ENCODE results near the gene ATP4A.

DNA sequence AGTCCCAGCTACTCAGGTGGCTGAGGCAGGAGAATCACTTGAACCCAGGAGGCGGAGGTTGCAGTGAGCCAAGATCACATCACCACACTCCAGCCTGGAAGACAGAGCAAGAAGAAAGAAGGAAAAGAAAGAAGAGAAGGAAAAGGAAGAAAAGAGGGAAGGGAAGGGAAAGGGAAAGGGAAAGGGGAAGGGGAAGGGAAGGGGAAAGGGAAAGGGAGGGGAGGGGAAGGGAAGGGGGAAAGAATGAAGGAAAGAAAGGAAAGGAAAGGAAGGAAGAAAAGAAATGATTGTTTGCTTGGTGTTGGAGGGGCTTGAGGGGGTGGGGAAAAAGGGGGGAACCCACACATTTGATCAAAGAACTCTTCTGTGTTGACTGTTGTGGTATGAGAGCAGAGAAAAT is 32.5 kb upstream of the ATP4A start:
- TF ChIP-seq, protein P1, sequence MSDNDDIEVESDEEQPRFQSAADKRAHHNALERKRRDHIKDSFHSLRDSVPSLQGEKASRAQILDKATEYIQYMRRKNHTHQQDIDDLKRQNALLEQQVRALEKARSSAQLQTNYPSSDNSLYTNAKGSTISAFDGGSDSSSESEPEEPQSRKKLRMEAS (IDR thresholded peaks at IDR 0.05; ENCODE audit: low read depth, low read length) = no peak
- TF ChIP-seq, protein P2, sequence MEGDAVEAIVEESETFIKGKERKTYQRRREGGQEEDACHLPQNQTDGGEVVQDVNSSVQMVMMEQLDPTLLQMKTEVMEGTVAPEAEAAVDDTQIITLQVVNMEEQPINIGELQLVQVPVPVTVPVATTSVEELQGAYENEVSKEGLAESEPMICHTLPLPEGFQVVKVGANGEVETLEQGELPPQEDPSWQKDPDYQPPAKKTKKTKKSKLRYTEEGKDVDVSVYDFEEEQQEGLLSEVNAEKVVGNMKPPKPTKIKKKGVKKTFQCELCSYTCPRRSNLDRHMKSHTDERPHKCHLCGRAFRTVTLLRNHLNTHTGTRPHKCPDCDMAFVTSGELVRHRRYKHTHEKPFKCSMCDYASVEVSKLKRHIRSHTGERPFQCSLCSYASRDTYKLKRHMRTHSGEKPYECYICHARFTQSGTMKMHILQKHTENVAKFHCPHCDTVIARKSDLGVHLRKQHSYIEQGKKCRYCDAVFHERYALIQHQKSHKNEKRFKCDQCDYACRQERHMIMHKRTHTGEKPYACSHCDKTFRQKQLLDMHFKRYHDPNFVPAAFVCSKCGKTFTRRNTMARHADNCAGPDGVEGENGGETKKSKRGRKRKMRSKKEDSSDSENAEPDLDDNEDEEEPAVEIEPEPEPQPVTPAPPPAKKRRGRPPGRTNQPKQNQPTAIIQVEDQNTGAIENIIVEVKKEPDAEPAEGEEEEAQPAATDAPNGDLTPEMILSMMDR (IDR thresholded peaks at IDR 0.05; ENCODE audit: low read depth, low read length) = no peak
- TF ChIP-seq MYC (IDR thresholded peaks at IDR 0.05; ENCODE audit: low read depth, low read length) = no peak
